BLaER1 (cell line): ENCODE measurements around the gene CCL16.
"Not testable (repeated sequence)": the region's sequence is repeated elsewhere in the genome, so short reads cannot be mapped to it uniquely, and the experiment has no call there.

ENCODE experiments used
- H3K27ac ChIP-seq: shearing (Covaris generic); formaldehyde crosslinking; 2 replicates; pipeline ENCODE4 v1.8.1; 2022
- H3K27me3 ChIP-seq: shearing (Covaris generic); formaldehyde crosslinking; 2 replicates; pipeline ENCODE4 v1.8.1; 2022
- H3K36me3 ChIP-seq: shearing (Covaris generic); formaldehyde crosslinking; 2 replicates; pipeline ENCODE4 v1.8.1; 2022
- H3K4me1 ChIP-seq: shearing (Covaris generic); formaldehyde crosslinking; 2 replicates; pipeline ENCODE4 v1.8.1; 2022
- H3K4me2 ChIP-seq: shearing (Covaris generic); formaldehyde crosslinking; 2 replicates; pipeline ENCODE4 v1.8.1; 2022
- H3K4me3 ChIP-seq: shearing (Covaris generic); formaldehyde crosslinking; 2 replicates; pipeline ENCODE4 v1.8.1; 2022
- H3K9ac ChIP-seq: shearing (Covaris generic); formaldehyde crosslinking; 2 replicates; pipeline ENCODE4 v1.8.1; 2022
- H3K9me3 ChIP-seq: shearing (Covaris generic); formaldehyde crosslinking; 2 replicates; pipeline ENCODE4 v1.8.1; 2022
- H4K20me1 ChIP-seq: shearing (Covaris generic); formaldehyde crosslinking; 2 replicates; pipeline ENCODE4 v1.8.1; 2022
- Cebpa-rat ChIP-seq: shearing (Covaris generic); IDR thresholded peaks from 2 replicates; pipeline ENCODE4 v1.8.1; 2022

The CCL16 gene

GRCh38 chr17:35981246-35981645 is at the start of gene CCL16:
TSS of gene CCL16 (minus strand) at chr17:35981497. CDS start at chr17:35981420, 77 bp downstream.
- Histone ChIP-seq H3K36me3 (no peaks in the 10 kb centered on the region), H3K4me2 (no peak within 1 kb of the TSS), H3K9me3 (no peaks in the 10 kb centered on the region), H3K27ac (no peak within 1 kb of the TSS), H3K27me3 (no peaks in the 10 kb centered on the region), H3K4me1 (no peaks in the 10 kb centered on the region), H3K9ac (no peak within 1 kb of the TSS), H4K20me1 (no peaks in the 10 kb centered on the region), H3K4me3 (no peak within 1 kb of the TSS)
- no peak for TF ChIP-seq Cebpa-rat

DNA sequence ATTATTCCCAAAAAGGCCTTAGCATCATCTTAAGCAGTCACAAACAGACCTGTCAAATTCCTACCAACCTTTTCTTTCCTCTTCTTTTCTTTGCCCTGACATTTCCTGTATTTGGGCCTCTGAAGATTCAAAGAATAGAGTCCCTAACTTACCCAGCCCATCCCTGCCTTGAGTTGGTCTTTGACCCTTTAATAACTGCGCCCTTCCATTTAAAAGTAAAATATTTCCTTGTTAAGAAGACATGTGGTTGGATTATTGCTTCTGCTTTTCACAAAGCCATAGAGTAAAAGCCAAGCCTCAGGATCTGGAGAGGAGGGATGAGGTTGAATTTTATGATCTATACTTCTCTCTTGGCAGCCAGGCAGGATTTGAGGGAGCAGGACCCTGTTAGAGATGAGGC is 49.7 kb upstream of the CCL16 start:
- no peak overlapping the region for H3K4me3 ChIP-seq
- H3K27ac ChIP-seq = no peak overlapping the region
- no peaks in the 10 kb centered on the region for H3K9me3 ChIP-seq
- H4K20me1 ChIP-seq = no peaks in the 10 kb centered on the region
- no peaks in the 10 kb centered on the region for H3K36me3 ChIP-seq
- H3K4me2 ChIP-seq = no peak overlapping the region
- H3K4me1 ChIP-seq = peaks cover 9% of the 10 kb centered on the region
- H3K9ac ChIP-seq = no peak overlapping the region
- no peak for TF ChIP-seq Cebpa-rat
- no peaks in the 10 kb centered on the region for H3K27me3 ChIP-seq

- Histone ChIP-seq H3K27ac (no peak overlapping the region), H3K4me1 (no peaks in the 10 kb centered on the region), H4K20me1 (no peaks in the 10 kb centered on the region), H3K4me3 (no peak overlapping the region), H3K9ac (no peak overlapping the region), H3K27me3 (no peaks in the 10 kb centered on the region), H3K36me3 (no peaks in the 10 kb centered on the region), H3K9me3 (no peaks in the 10 kb centered on the region; the same call in 1 of the 2 replicates), H3K4me2 (no peak overlapping the region)
- no peak for TF ChIP-seq Cebpa-rat
Measured at GRCh38 chr17:36027761-36028160, 46.5 kb upstream of the CCL16 start.

- no peaks in the 10 kb centered on the region for H3K36me3 ChIP-seq
- H3K4me2 ChIP-seq = no peak overlapping the region
- no peak for TF ChIP-seq Cebpa-rat
- H3K9ac ChIP-seq = no peak overlapping the region
- no peaks in the 10 kb centered on the region for H3K27me3 ChIP-seq
- no peaks in the 10 kb centered on the region; the same call in 1 of the 2 replicates for H3K9me3 ChIP-seq
- no peaks in the 10 kb centered on the region for H3K4me1 ChIP-seq
- H4K20me1 ChIP-seq = no peaks in the 10 kb centered on the region
- no peak overlapping the region for H3K4me3 ChIP-seq
- no peak overlapping the region for H3K27ac ChIP-seq
Measured at GRCh38 chr17:36024106-36024869, 43.0 kb upstream of the CCL16 start.

DNA sequence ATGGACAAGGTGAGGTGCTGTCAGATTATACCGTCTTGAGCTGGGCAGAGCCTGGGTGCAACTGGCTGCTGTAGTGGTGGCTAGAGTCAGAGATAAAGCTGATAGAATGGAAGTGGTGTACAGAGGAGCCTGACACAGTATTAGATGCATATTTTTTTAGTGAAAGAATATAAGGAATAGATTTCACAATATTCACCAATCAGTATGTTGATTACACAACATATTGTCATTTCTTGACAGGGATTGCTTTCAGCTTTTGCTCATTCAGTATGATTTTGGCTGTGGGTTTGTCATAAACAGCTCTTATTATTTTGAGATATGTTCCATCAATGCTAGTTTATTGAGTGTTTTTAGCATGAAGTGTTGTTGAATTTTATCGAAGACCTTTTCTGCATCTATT is 38.1 kb upstream of the CCL16 start:
- Histone ChIP-seq H3K9me3 (no peaks in the 10 kb centered on the region; the same call in 1 of the 2 replicates), H3K4me2 (no peak overlapping the region), H3K9ac (no peak overlapping the region), H3K27me3 (no peaks in the 10 kb centered on the region), H4K20me1 (no peaks in the 10 kb centered on the region), H3K27ac (no peak overlapping the region), H3K4me3 (no peak overlapping the region), H3K4me1 (peaks cover 7% of the 10 kb centered on the region; the same call in 1 of the 2 replicates), H3K36me3 (no peaks in the 10 kb centered on the region)
- TF ChIP-seq Cebpa-rat = no peak

- Histone ChIP-seq H3K9ac (no peak within 1 kb of the TSS), H3K4me3 (no peak within 1 kb of the TSS), H3K9me3 (peaks cover under 1% of the 10 kb centered on the region; the same call in 1 of the 2 replicates), H3K27me3 (no peaks in the 10 kb centered on the region), H3K4me1 (peaks cover 7% of the 10 kb centered on the region; the same call in 1 of the 2 replicates), H4K20me1 (no peaks in the 10 kb centered on the region), H3K27ac (no peak within 1 kb of the TSS), H3K36me3 (no peaks in the 10 kb centered on the region), H3K4me2 (no peak within 1 kb of the TSS)
- TF ChIP-seq Cebpa-rat = no peak
Measured at GRCh38 chr17:36017799-36018198, 36.5 kb upstream of the CCL16 start, which contains the start of gene CCL23. TSS of gene CCL23 (minus strand) at chr17:36017972. CDS start at chr17:36017897, 75 bp downstream.

- H3K36me3 ChIP-seq = no peaks in the 10 kb centered on the region
- H3K4me1 ChIP-seq = peaks cover 7% of the 10 kb centered on the region; the same call in 1 of the 2 replicates
- peaks cover 13% of the 10 kb centered on the region for H3K9me3 ChIP-seq
- no peak overlapping the region for H3K9ac ChIP-seq
- no peak overlapping the region for H3K4me2 ChIP-seq
- TF ChIP-seq Cebpa-rat = no peak
- H3K27me3 ChIP-seq = no peaks in the 10 kb centered on the region
- no peak overlapping the region for H3K4me3 ChIP-seq
- no peaks in the 10 kb centered on the region for H4K20me1 ChIP-seq
- no peak overlapping the region for H3K27ac ChIP-seq
Measured at GRCh38 chr17:36016555-36016954, 35.3 kb upstream of the CCL16 start.

DNA sequence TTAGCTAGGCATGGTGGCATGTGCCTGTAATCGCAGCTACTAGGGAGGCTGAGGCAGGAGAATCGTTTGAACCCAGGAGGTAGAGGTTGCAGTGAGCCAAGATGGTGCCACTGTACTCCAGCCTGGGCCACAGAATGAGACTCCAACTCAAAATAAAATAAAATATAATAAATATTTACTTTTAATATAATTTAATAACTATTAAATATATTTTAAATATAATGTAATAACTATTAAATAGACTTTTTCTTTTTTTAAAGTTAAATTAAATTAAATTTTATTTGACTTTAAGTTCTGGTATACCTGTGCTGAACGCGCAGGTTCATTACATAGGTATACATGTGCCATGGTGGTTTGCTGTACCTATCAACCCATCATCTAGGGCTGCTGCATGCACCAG is 34.6 kb upstream of the CCL16 start:
- not testable (repeated sequence) for H3K27me3 ChIP-seq

DNA sequence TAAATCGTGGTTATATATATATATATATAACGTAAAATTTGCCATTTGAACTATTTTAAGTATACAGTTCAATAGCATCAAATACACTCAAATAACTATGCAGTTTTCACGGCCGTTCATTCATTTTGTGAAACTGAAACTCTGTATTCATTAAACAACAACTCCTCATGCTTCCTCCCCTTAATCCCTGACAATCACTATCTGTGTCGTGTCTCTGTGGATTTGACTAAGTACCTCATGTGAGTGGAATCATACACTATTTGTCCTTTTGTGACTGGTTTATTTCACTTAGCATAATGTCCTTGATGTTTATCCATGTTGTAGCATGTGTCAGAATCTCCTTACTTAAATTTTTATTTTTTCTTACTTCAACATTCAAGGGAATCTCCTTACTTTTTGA is 33.6 kb upstream of the CCL16 start:
- no peak overlapping the region for H3K9ac ChIP-seq
- no peaks in the 10 kb centered on the region for H3K27me3 ChIP-seq
- peaks cover 18% of the 10 kb centered on the region for H3K9me3 ChIP-seq
- no peak overlapping the region for H3K4me2 ChIP-seq
- no peak overlapping the region for H3K27ac ChIP-seq
- no peaks in the 10 kb centered on the region for H4K20me1 ChIP-seq
- H3K36me3 ChIP-seq = no peaks in the 10 kb centered on the region
- H3K4me3 ChIP-seq = no peak overlapping the region
- no peak for TF ChIP-seq Cebpa-rat
- peaks cover 7% of the 10 kb centered on the region; the same call in 1 of the 2 replicates for H3K4me1 ChIP-seq

More for the DNA sequence above, 34.6 kb upstream of the CCL16 start:
- not testable (repeated sequence) for H3K27ac ChIP-seq, H3K4me1 ChIP-seq, H3K4me2 ChIP-seq, H3K36me3 ChIP-seq, H3K4me3 ChIP-seq, H4K20me1 ChIP-seq, H3K9ac ChIP-seq
- peaks cover 14% of the 10 kb centered on the region for H3K9me3 ChIP-seq

DNA sequence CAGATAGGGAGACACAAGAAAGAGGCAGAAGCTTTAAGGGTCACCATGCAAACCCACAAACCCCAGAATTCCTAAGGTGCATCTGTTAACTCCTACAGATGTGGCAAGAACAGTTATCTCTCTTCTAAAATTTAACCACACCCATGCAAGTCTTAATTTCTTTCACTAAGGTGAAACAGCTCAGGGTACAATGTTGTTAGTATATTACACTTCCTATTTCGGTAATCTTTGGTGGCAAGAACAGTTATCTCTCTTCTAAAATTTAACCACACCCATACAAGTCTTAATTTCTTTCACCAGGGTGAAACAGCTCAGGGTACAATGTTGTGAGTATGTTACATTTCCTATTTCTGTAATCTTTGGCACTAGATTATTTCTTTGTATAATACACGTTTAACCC is 29.9 kb upstream of the CCL16 start:
- no peak overlapping the region for H3K27ac ChIP-seq
- no peak overlapping the region for H3K4me3 ChIP-seq
- no peak overlapping the region for H3K9ac ChIP-seq
- H3K4me2 ChIP-seq = no peak overlapping the region
- H3K9me3 ChIP-seq = peaks cover 41% of the 10 kb centered on the region
- no peak for TF ChIP-seq Cebpa-rat
- no peaks in the 10 kb centered on the region for H3K27me3 ChIP-seq
- H3K36me3 ChIP-seq = no peaks in the 10 kb centered on the region
- no peaks in the 10 kb centered on the region for H4K20me1 ChIP-seq
- H3K4me1 ChIP-seq = no peaks in the 10 kb centered on the region
